DND-41 (cell line): ENCODE results near the gene ETFB.

ENCODE experiments used
- CTCF ChIP-seq: IDR thresholded peaks from 2 replicates; pipeline ENCODE4 v1.5.1; 2012; ENCODE audit warnings: borderline replicate concordance, low read length, moderate library complexity, mild to moderate bottlenecking; ENCODE audit not compliant: poor library complexity, severe bottlenecking; ENCODE audit errors: extremely low read depth
- EZH2 ChIP-seq: IDR thresholded peaks from 3 replicates; pipeline ENCODE4 v1.6.1; 2012; ENCODE audit warnings: borderline replicate concordance, low read depth, mild to moderate bottlenecking, moderate library complexity, low read length, inconsistent platforms; ENCODE audit not compliant: severe bottlenecking

DNA sequence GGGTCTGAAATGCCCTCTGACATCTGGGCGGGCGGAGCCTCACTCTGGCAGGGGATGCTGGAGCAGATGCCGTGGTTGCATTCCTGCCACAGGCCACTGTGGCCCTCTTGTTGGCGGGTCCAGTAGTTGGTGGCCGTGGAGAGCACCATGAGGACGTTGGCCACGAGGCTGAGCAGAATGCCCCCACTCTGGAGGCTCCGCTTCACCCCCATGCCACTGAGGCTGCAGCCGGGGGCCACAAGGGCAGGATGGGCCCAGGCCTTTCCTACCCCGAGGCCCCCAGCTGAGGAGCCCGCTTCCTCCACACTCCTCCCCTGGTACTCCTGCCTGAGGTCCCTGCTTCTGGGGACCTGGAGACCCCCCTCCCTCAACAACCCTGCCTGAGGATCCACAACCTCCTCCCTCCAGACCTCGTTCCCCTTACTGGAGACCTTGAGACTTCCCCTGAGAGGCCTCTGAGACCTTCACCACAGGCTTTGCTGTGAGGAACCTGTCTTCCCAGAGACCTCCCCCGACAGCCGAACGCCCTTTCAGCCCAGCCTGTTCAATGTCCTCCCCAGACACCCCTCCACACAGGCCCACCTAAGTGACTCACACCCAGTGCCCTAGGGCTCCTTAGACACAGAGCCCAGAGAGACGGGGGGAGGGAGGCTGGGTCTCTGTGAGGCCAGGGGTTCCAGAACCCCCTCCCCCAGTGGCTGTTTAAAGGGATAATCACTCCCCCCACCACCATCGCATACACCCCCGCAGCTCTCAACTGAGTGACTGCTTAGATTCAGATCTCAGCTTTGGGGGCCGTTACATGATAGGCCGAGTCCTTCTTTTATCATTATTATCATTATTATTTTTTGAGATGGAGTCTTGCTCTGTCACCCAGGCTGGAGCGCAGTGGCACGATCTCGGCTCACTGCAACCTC lies 2.4 kb upstream of the ETFB start, which contains the start of gene CLDND2:
- TF ChIP-seq CTCF (no peak), EZH2 (no peak)
